GM19463 (cell line): ENCODE data around the gene ARMC2.
"Not testable (repeated sequence)": the region's sequence is repeated elsewhere in the genome, so short reads cannot be mapped to it uniquely, and the experiment has no call there.

Experiments used
- ATAC-seq: cut with Tn5 transposase; IDR thresholded peaks from one replicate; pipeline ENCODE4 v1.9.1; 2021; ENCODE audit warnings: mild to moderate bottlenecking, moderate library complexity; ENCODE audit not compliant: unreplicated experiment

Gene ARMC2

GRCh38 chr6:108848116-108848868 is at the start of gene ARMC2:
Gene ARMC2, plus strand, starts transcription at chr6:108848422. Its CDS starts 5,846 bp downstream, at chr6:108854268.
- peak; percentile 99 for ATAC-seq

DNA sequence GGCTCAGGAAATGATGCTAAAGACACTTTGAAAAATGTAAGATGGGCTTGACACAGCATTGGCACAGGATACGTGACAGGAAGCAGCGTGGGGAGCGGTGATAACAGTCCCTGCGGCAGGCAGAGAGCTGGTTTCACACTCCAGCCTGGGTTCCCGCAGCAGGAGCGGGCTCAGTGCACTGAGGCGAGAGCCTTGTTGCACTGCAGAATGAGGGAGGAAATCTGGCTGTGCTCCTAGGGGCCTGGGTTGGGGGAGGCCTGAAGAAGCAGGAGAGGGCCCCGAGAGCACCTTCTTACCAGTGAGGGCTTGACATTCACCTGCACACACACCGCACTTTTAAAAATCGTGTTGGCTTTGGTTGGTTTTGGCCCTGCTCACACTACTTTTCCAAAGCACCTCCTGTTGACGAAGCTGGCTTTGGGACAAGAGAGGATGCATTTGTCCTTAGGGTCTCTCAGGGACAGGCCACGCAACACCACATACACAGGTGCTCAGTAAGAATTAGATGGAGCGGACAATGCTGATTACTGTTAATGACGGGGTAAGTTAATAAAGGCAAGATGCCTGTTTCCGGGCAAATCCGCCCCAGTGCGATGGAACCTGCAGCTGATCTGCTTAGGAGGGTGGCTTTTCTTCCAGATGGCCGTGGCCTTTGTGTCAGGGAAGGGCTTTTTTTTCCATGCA is 49.4 kb upstream of the ARMC2 start:
- ATAC-seq = no peak

GRCh38 chr6:108799354-108799717 is 48.9 kb upstream of the ARMC2 start:
- ATAC-seq = no peak

DNA sequence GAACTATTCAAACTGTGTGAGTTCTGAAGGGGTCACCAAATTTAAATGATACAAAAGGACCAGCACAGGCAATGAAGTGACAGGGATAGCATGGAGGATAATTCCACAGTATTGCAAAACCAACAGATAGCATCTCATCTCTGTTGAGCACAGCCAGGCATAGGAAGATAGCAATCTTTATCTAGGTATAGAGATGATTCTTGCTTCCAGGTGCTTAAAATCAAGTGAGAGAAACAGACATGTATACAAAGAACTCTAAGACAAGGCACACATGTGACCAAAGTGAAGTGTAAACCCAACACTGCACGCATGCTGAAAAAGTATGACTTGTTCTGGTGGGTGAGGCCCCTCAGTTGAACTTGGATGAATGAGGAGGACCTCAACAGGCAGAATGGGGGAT is 48.4 kb upstream of the ARMC2 start:
- no peak for ATAC-seq

- no peak for ATAC-seq
Observed at GRCh38 chr6:108800427-108800864, 47.8 kb upstream of the ARMC2 start.

- ATAC-seq = no peak
Observed at GRCh38 chr6:108801366-108801765, 46.9 kb upstream of the ARMC2 start.

GRCh38 chr6:108803982-108804490 is 44.2 kb upstream of the ARMC2 start:
- no peak for ATAC-seq

- no peak for ATAC-seq
Observed at GRCh38 chr6:108804956-108805355, 43.3 kb upstream of the ARMC2 start.

DNA sequence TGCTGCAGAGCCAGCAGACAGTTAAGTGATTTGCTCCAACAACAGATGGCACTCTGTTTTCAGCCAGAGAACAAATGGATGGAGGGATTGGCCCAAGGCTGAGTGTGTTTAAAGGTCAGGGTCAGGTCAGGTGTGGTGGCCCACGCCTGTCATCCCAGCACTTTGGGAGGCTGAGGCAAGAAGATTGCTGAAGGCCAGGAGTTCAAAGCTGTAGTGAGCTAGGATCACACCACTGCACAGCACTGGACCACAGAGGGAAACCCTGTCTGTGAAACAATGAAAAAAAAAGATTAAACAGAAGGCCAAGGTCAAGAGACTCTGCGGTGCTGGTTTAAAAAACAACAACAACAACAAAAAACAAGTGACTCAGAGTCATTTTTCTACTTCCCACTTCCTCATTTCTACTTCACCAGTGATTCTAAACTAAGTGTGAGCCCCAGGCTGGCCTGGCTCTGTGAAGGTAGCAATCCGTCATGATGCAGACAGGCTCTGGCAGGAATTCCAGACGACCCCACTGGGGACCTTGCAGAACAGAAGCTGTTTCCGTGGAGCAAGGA is 42.5 kb upstream of the ARMC2 start:
- ATAC-seq = peak; percentile 91

DNA sequence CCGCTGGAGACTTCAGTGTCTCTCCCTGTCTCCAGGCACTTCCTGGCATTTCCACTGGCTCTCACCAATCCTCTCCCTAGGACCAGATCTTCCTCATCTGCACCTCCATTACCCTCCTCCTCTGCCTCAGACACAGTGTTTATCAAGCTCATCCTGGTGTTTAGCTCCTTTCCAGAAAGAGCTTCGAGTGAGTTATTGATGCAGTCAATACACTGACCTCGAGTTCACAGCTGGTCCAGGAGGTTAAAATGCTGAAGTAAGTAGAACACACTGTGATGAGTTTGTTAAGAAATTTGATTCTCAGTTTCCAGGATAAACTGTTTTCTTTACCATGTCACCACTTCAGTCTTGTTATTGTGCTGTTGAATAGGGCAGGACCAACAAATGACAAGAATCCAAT is 42.1 kb upstream of the ARMC2 start:
- ATAC-seq = no peak

DNA sequence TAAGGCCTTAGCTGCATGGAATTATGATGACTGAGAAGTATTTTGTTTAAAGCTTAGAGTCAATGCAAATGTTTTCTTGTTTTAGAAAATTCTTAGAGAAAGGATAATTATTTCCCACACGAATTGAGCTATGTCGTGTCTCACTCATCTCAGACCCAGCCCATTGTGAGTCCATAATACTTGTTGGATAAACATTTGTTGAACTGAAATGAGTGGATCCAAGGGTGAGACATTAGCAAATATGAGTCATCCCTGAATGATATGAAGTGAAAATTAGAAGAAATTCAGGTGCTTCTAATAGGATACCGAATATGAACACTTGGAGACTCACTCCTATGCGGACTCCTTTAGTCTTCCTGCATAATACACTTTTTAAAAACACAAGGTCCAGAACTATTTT is 41.6 kb upstream of the ARMC2 start:
- ATAC-seq = no peak

DNA sequence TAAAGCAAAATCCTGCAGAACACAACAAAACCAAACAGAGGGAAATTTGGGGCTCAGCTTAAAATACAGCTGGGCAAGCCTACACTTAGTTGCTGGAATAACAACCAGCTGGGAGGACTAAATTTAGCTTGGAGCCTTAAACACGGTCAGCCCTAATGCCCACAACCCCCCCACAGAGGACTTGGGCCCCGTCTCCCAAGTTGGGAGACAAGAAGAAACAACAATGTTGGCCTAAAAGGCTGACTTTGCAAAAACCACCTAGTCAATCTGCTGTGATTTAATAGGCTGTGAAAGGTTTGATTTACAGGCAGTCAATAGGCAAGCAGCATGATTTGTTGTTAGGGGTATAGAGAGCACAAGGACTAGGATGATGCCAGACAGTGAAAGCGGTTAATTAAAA is 40.3 kb upstream of the ARMC2 start:
- no peak for ATAC-seq

- ATAC-seq = no peak
Observed at GRCh38 chr6:108809211-108809610, 39.0 kb upstream of the ARMC2 start.

- no peak for ATAC-seq
Observed at GRCh38 chr6:108810057-108810643, 38.1 kb upstream of the ARMC2 start.

GRCh38 chr6:108811490-108811889 is 36.7 kb upstream of the ARMC2 start:
- no peak for ATAC-seq

- ATAC-seq = not testable (repeated sequence)
Observed at GRCh38 chr6:108813218-108813617, 35.0 kb upstream of the ARMC2 start.

GRCh38 chr6:108817276-108817675 is 30.9 kb upstream of the ARMC2 start:
- ATAC-seq = not testable (repeated sequence)

GRCh38 chr6:108820006-108820405 is 28.2 kb upstream of the ARMC2 start:
- ATAC-seq = no peak

GRCh38 chr6:108822401-108822800 is 25.8 kb upstream of the ARMC2 start:
- ATAC-seq = no peak

- no peak for ATAC-seq
Observed at GRCh38 chr6:108825326-108825725, 22.9 kb upstream of the ARMC2 start.

- no peak for ATAC-seq
Observed at GRCh38 chr6:108831104-108831503, 17.1 kb upstream of the ARMC2 start.

DNA sequence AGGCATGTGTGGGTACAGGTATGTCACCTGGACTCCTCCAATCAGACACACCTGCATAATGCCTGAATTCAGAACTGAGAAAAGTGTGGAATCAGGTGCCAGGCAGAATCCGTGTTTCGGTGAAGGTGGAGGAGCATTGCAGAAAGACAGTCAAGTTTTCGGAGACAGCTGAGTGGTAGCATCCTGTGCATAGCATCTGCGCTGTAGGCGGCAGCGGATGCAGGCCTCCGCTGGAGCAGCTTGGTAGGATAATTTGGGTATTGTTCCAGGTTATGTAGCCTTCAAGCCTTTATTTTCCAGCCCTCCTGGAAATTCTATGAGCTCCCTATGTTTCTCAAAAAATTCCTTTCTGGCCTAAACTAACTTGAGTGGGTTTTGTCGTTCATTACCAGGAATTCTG is 15.5 kb upstream of the ARMC2 start:
- ATAC-seq = no peak
